Hematopoietic multipotent progenitor cell treated with erythropoietin and hydrocortisone succinate and interleukin-3 and kit ligand, for 6 days (in vitro differentiated cells): Measurements from ENCODE around the gene HOXA3.
A peak's percentile ranks its signal among the peaks of the same experiment; 100 is the strongest.

Experiments
- DNase-seq: peaks from one replicate; pipeline ENCODE4 v3.0.0-alpha.2; 2015

The HOXA3 gene

GRCh38 chr7:27165089-27165995 lies 13.0 kb upstream of the HOXA3 start, which contains the start of gene HOXA9:
TSS of gene HOXA9 (minus strand) at chr7:27165537. CDS start at chr7:27165457, 80 bp downstream.
- peak; percentile 93 for DNase-seq

- peak; percentile 73 for DNase-seq
Measured at GRCh38 chr7:27164367-27165088, 12.1 kb upstream of the HOXA3 start.

- no peak for DNase-seq
Measured at GRCh38 chr7:27164045-27164366, 11.6 kb upstream of the HOXA3 start.

GRCh38 chr7:27163288-27164044 lies 11.1 kb upstream of the HOXA3 start:
- DNase-seq = peak; percentile 45

- DNase-seq = no peak
Measured at GRCh38 chr7:27162561-27163287, 10.3 kb upstream of the HOXA3 start.

DNA sequence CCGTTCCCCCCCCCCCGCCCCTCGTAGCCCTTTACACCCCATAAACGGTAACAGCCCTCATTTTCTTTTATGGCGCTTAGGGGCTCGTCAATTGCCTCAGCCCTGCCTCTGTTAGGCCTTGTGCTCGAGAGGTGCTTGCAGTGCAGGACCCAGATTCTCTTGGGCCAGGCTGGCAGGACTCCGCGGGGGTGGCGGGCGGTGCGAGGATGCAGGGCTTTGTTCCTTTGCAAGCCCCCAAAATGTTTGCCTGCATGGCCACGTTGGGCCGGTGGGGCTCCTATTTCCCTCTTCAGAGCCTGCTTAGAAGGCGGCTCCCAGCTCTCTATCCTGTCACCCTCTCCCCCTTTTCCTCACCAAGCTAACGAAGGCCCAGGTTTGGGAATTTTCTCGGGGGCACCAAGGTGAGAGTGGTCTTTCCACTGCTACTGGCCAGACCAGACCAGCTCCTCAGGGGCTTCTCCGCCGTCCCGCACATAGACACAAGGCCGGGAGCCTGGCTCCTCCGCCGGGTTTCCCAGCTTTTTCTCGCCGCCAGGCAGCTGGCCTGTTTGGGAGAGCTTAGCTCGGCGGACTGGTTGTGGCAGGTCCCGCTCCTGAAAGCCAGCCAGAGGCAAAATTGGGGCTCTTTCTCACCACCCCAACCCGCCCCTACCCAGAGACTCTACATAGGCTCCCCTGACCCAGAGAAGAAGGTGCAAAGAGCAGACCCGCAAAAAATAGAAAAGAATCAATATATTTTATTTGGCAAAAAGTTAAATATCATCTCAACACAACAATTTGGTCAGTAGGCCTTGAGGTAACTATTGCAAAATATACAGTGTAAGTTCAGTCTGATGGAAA lies 9.6 kb upstream of the HOXA3 start:
- DNase-seq = no peak

DNA sequence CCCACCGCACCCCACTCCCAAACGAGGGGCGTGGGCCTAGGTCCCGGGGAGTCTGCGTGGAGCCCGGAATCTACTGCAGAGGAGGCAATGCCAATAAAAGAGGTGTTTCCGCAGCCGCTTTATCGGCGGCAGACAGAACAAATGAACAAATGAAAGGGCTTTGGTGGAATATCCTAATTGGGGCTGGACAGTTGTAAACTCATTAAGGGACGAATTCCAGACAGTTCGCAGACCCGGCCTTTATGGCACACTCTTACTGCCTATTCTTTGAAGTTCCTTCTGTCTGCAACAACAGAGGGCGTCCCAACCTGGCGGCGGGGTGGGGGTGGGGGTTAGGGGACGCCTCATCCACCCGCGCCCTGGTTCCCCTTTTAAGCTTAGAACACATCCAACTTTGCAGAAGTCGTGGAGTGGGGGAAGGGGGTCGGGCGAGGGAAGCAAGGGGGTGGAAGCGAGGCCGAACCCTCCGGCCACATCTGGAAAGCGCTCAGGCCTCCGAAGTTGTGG lies 8.9 kb upstream of the HOXA3 start:
- DNase-seq = peak; percentile 73

DNA sequence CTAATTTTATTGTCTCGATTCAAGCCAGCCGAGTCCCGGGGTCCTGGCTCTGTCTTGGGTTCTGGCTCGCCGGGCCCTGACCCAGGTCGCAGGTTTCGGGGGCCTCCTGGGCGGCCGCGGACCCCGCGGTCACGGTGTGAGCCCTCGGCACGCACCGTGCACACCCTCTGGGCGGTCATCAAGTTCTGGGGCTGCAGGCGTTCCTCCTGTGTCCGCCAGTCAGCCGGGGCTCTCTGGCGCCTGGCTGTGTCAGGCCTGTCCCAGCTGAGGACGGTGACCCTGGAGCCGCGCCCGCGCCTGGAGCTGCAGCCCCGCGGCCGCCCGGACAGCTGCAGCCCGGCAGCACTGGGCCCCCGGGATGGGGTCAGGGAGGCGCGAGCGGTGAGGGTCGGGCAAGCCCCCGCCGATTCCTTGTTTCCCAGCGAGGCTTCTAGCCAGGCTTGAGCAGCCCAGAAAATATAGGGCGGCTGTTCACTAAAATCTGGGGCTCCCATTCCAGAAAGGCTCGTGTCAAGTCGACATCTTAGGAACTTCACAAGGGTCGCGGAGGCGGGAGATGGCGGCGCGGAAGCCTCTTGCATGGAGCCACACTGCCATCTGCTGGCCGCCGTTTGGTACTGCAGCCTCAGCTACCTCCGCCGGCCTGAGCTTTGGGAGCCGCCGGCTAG lies 8.3 kb upstream of the HOXA3 start:
- DNase-seq = peak; percentile 88

DNA sequence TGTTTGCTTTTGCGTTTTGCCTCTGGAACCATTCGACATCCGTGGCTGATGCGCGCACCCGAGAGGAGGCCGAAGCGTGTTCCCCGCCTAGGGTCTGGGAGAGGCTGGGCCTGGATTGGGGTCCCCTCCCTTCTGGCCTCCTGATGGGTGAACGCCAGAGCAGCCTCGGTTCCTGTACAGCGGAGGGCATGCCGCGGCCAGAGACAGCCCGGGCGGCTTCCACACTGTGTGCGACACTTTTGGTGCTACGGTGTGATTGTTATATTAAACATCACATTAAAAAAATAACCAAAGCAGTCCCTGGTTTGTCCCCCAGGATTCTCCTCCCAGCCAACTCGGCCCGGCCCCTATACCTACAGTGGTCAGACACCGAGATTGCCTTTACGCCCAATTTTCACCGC lies 7.8 kb upstream of the HOXA3 start:
- no peak for DNase-seq

- DNase-seq = no peak
Measured at GRCh38 chr7:27159266-27160144, 7.1 kb upstream of the HOXA3 start.

DNA sequence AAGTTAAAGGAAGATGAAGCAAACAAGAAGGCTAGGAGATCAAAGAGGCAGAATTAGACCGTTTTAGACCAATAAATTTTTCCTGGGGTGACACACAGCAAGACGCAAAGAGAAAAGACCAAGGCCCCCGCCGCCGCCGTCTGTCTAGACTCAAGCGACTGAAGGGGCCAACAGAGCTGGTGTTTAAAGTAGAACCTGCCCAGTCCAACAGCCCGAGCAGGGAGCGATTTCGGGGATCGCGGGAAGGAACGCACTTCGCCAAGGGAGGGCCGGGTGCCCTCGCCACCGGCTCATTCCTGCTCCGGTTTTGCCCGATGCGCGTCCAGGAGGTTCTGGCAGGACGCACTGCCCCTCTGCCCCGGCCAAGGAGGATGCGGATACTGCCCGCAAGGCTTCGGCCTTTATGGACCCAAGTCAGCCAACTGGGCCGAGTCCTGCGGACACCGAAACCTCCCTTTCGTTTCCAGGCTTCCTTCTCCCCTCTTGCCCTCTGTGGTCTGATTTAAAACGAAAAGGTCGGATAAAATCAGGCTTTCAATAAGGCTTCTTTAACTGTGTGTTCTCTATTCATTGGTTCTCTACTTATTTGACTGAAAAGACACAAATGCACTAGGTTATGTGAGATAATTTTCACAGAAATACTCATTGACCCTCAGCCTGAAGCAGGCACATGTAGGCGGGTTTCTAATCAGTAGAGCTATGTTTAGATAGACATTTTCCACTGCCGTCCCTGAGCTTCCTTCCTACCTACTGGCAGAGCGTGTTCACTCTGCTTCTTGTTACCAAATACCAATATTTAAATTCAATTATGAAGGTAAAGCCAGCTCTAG lies 6.3 kb upstream of the HOXA3 start:
- DNase-seq = peak; percentile 55

DNA sequence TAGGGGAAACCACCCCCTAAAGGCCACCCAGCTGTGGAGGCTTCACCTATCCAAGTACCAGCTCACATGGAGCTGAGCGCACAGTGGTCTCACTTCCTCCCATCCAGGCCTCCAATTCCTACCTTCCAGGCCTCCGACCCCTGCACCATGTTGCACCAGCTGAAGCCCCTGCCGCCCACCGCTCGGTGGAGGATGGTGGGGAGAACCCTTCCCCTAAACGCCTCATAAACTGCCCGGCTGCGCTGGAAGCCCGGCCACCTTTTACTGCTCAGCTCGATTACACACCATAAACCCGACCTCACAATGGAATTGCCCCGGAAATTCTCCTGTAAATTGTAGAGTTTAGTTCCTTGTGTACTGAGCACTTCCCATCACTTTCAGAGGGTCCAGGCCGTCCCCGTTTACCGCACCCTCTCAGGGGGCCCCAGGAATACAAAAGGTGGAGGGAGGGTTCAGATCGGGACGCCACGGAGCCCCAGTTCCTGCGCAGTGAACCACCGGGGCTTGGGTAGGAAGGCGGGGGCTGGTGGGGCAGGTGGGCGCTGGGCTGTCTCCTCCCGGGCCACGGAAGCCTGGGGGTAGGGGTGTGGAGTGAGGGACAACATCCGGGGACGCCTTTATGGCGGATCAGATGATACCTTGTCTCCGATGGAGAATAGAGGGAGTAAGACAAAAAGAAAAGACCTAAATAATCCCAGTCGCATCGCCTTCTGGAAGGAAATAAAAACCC lies 5.5 kb upstream of the HOXA3 start:
- DNase-seq = no peak

GRCh38 chr7:27156916-27157701 lies 4.7 kb upstream of the HOXA3 start:
- no peak for DNase-seq

GRCh38 chr7:27156508-27156898 lies 4.1 kb upstream of the HOXA3 start, which contains the start of gene HOXA7:
TSS of gene HOXA7 (minus strand) at chr7:27156675. CDS start at chr7:27156545, 130 bp downstream.
- peak; percentile 49 for DNase-seq

- no peak for DNase-seq
Measured at GRCh38 chr7:27155816-27156507, 3.6 kb upstream of the HOXA3 start.
